ENCODE results near the gene TRIM28.

DNA sequence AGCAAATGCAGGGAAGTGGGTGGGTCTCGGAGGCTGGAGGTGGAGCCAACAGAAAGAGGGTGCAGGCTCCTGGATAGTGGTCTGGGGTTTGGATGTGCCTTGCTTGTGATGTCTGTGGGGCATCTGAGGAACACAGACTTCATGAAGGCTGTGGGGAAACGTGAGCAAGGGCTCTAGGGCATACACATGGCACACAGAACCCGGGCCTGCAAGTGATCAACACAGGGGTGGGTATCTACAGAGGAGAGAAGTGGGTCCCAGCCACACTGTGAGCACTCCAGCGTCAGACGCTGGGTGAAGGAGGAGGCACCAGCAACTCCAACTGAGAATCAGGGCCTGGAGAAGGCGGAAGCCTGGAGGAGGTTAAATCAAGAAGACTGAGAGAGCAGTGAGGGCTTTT lies 20.0 kb downstream of the TRIM28 start:
- TF ChIP-seq POLR2A (IDR thresholded peaks at IDR 0.05; ENCODE audit: low read length) = no peak
- no peak for TF ChIP-seq GATA1 (IDR thresholded peaks at IDR 0.05; ENCODE audit: low read depth, low read length)

Data from erythroblast (primary cell).